GM12878 (cell line): ENCODE data around the gene ZNF276. TPM values are rescaled to one million over a fixed set of nuclear protein-coding genes. Genes with fewer than 3 reads are reported as not detected.
A peak's percentile ranks its signal among the peaks of the same experiment; 100 is the strongest.

Source experiments
- ATF7 ChIP-seq: fragments of 450-650 bp; IDR thresholded peaks from 2 replicates; pipeline ENCODE4 v1.6.1; 2016; ENCODE audit warnings: low read depth, mild to moderate bottlenecking
- CHD1 ChIP-seq: IDR thresholded peaks from 2 replicates; pipeline ENCODE4 v1.6.1; 2012; ENCODE audit warnings: low read depth, low read length, improper control_type of control experiment
- HDGF ChIP-seq: fragments of 450-650 bp; IDR thresholded peaks from 2 replicates; pipeline ENCODE4 v1.6.1; 2016; ENCODE audit warnings: antibody characterized with exemption
- LARP7 ChIP-seq: fragments of 450-650 bp; IDR thresholded peaks from 2 replicates; pipeline ENCODE4 v1.6.1; 2017; ENCODE audit warnings: mild to moderate bottlenecking
- MEF2A ChIP-seq: IDR thresholded peaks from 2 replicates; pipeline ENCODE4 v1.6.1; 2011; ENCODE audit warnings: low read depth, mild to moderate bottlenecking, low read length, moderate library complexity; ENCODE audit not compliant: insufficient read depth
- MYB ChIP-seq: fragments of 150-350 bp; IDR thresholded peaks from 2 replicates; pipeline ENCODE4 v1.6.1; 2014; ENCODE audit warnings: mild to moderate bottlenecking, low read depth, low read length, borderline replicate concordance
- RFX5 ChIP-seq: IDR thresholded peaks from 2 replicates; pipeline ENCODE4 v1.6.1; 2011; ENCODE audit warnings: low read depth, low read length, improper control_type of control experiment
- RUNX3 ChIP-seq: IDR thresholded peaks from 2 replicates; pipeline ENCODE4 v1.6.1; 2012; ENCODE audit warnings: low read length, inconsistent platforms
- TCF3 ChIP-seq: IDR thresholded peaks from 2 replicates; pipeline ENCODE4 v1.6.1; 2012; ENCODE audit warnings: low read depth, mild to moderate bottlenecking, low read length, borderline replicate concordance; ENCODE audit not compliant: insufficient read depth
- YY1 ChIP-seq: IDR thresholded peaks from 2 replicates; pipeline ENCODE4 v1.6.1; 2011; ENCODE audit warnings: low read depth, mild to moderate bottlenecking, low read length
- polyA plus RNA-seq, 11 experiments: library from polyadenylated mRNA; depleted of rRNA in 4 of 11; unstranded in 6 of 11; stranded (reverse) in 5 of 11; fragments of >200 nt; fragmentation: Nextera tagmentation in 4 of 11; fragmentation: Illumina TruSeq in 1 of 11; extraction: Ambion mirVana in 4 of 11; extraction: Trizol in 1 of 11; gene quantifications; 1 replicate in 1 of 11; 2 replicates in 10 of 11; pipeline versions ENCODE4 v1.2.1 to v1.2.3, GENCODE V29; 2011 to 2016; ENCODE audit warnings: inconsistent platforms in 2 of 11, missing spikeins in 2 of 11, low read depth in 1 of 11
- total RNA-seq, 4 experiments: library from RNA; depleted of rRNA in 3 of 4; stranded (reverse); fragments of >200 nt in 3 of 4; fragmentation: Illumina TruSeq in 1 of 4; extraction: Trizol in 1 of 4; gene quantifications; 2 replicates each; pipeline versions ENCODE4 v1.2.1 to v1.2.3, GENCODE V29; 2013 to 2021
- TF ChIP-seq, protein P1 (sequence below), 3 experiments: IDR thresholded peaks in 2 of 3; conservative IDR thresholded peaks in 1 of 3; 2 replicates each; pipeline ENCODE4 v1.5.1; 2011; ENCODE audit warnings: low read depth in 3 of 3, low read length in 3 of 3, mild to moderate bottlenecking in 3 of 3, control low read depth in 2 of 3, moderate library complexity in 2 of 3, inconsistent platforms in 1 of 3, mixed read lengths in 1 of 3; ENCODE audit not compliant: control insufficient read depth in 2 of 3, insufficient read depth in 1 of 3; ENCODE audit errors: extremely low read depth in 1 of 3
- TF ChIP-seq, protein P2 (sequence below): IDR thresholded peaks from 2 replicates; pipeline ENCODE4 v1.6.1; 2011; ENCODE audit warnings: borderline replicate concordance, low read depth, mild to moderate bottlenecking, moderate library complexity, mixed read lengths, low read length; ENCODE audit not compliant: insufficient read depth; ENCODE audit errors: extremely low read length
- TF ChIP-seq, protein P3 (sequence below): fragments of 450-650 bp; formaldehyde crosslinking; IDR thresholded peaks from 2 replicates; pipeline ENCODE4 v1.4.0; 2022; ENCODE audit warnings: mild to moderate bottlenecking, moderate library complexity
- TF ChIP-seq, protein P4 (sequence below): IDR thresholded peaks from 2 replicates; pipeline ENCODE4 v1.6.1; 2012; ENCODE audit warnings: improper control_type of control experiment, low read depth, low read length; ENCODE audit not compliant: insufficient replicate concordance
- TF ChIP-seq, protein P5 (sequence below): fragments of 450-650 bp; IDR thresholded peaks from 2 replicates; pipeline ENCODE4 v1.6.1; 2014; ENCODE audit warnings: mild to moderate bottlenecking
- TF ChIP-seq, protein P6 (sequence below): fragments of 450-650 bp; IDR thresholded peaks from 2 replicates; pipeline ENCODE4 v1.6.1; 2016; ENCODE audit warnings: mild to moderate bottlenecking

The ZNF276 gene
- total and polyA plus RNA-seq, 10 of the 15 experiments (the other 5 are each of a cell fraction or from before 2014, with no cell fraction given): 0.27 to 22.7 (median 8.7) TPM

DNA sequence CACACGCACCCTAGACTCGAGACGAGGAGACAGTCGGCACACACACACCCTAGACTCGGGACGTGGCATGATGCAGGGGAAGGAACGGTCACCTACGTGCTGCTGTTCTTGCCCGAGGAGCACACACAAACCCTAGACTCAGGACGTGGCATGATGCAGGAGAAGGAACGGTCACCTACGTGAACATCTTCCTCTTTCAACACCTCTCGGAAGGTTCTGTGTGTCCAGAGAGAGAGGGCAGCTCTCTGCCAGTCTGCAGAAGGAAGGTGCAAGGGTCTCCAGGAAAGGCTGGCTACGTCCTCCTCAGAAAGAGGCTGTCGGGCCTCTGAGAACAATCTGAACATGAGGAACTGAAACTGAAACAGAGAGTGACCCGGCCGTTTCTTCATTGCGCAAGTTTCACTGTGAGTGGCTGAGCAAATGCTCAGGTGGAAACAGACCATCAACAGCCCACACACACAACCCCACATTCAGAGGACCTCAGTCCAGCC, 43.4 kb downstream of the ZNF276 start (continued):
- TF ChIP-seq, protein P1, sequence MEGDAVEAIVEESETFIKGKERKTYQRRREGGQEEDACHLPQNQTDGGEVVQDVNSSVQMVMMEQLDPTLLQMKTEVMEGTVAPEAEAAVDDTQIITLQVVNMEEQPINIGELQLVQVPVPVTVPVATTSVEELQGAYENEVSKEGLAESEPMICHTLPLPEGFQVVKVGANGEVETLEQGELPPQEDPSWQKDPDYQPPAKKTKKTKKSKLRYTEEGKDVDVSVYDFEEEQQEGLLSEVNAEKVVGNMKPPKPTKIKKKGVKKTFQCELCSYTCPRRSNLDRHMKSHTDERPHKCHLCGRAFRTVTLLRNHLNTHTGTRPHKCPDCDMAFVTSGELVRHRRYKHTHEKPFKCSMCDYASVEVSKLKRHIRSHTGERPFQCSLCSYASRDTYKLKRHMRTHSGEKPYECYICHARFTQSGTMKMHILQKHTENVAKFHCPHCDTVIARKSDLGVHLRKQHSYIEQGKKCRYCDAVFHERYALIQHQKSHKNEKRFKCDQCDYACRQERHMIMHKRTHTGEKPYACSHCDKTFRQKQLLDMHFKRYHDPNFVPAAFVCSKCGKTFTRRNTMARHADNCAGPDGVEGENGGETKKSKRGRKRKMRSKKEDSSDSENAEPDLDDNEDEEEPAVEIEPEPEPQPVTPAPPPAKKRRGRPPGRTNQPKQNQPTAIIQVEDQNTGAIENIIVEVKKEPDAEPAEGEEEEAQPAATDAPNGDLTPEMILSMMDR (IDR thresholded peaks at IDR 0.05 in 2 of 3, conservative IDR thresholded peaks at IDR 0.05 in 1 of 3; ENCODE audit: control insufficient read depth in 2 of 3, extremely low read depth in 1 of 3, insufficient read depth in 1 of 3, low read depth in 3 of 3, low read length in 3 of 3): no peak
- TF ChIP-seq, protein P2, sequence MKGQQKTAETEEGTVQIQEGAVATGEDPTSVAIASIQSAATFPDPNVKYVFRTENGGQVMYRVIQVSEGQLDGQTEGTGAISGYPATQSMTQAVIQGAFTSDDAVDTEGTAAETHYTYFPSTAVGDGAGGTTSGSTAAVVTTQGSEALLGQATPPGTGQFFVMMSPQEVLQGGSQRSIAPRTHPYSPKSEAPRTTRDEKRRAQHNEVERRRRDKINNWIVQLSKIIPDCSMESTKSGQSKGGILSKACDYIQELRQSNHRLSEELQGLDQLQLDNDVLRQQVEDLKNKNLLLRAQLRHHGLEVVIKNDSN: no peak
- TF ChIP-seq, protein P3, sequence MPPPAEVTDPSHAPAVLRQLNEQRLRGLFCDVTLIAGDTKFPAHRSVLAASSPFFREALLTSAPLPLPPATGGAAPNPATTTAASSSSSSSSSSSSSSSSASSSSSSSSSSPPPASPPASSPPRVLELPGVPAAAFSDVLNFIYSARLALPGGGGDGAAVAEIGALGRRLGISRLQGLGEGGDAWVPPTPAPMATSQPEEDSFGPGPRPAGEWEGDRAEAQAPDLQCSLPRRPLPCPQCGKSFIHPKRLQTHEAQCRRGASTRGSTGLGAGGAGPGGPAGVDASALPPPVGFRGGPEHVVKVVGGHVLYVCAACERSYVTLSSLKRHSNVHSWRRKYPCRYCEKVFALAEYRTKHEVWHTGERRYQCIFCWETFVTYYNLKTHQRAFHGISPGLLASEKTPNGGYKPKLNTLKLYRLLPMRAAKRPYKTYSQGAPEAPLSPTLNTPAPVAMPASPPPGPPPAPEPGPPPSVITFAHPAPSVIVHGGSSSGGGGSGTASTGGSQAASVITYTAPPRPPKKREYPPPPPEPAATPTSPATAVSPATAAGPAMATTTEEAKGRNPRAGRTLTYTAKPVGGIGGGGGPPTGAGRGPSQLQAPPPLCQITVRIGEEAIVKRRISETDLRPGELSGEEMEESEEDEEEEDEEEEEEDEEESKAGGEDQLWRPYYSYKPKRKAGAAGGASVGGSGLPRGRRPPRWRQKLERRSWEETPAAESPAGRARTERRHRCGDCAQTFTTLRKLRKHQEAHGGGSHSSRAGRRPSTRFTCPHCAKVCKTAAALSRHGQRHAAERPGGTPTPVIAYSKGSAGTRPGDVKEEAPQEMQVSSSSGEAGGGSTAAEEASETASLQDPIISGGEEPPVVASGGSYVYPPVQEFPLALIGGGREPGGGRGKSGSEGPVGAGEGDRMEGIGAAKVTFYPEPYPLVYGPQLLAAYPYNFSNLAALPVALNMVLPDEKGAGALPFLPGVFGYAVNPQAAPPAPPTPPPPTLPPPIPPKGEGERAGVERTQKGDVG: no peak
- TF ChIP-seq MEF2A (peak; percentile 66; the same call in 1 of the 2 replicates), HDGF (peak; percentile 96), ATF7 (peak; percentile 83), LARP7 (peak; percentile 82), RFX5 (no peak), TCF3 (0 out of 2 replicates have a peak, but pooled peaks have one; percentile 44), CHD1 (no peak), MYB (peak; percentile 77; the same call in 1 of the 2 replicates), YY1 (peak; percentile 59; the same call in 1 of the 2 replicates), RUNX3 (peak; percentile 65)
- TF ChIP-seq, protein P4, sequence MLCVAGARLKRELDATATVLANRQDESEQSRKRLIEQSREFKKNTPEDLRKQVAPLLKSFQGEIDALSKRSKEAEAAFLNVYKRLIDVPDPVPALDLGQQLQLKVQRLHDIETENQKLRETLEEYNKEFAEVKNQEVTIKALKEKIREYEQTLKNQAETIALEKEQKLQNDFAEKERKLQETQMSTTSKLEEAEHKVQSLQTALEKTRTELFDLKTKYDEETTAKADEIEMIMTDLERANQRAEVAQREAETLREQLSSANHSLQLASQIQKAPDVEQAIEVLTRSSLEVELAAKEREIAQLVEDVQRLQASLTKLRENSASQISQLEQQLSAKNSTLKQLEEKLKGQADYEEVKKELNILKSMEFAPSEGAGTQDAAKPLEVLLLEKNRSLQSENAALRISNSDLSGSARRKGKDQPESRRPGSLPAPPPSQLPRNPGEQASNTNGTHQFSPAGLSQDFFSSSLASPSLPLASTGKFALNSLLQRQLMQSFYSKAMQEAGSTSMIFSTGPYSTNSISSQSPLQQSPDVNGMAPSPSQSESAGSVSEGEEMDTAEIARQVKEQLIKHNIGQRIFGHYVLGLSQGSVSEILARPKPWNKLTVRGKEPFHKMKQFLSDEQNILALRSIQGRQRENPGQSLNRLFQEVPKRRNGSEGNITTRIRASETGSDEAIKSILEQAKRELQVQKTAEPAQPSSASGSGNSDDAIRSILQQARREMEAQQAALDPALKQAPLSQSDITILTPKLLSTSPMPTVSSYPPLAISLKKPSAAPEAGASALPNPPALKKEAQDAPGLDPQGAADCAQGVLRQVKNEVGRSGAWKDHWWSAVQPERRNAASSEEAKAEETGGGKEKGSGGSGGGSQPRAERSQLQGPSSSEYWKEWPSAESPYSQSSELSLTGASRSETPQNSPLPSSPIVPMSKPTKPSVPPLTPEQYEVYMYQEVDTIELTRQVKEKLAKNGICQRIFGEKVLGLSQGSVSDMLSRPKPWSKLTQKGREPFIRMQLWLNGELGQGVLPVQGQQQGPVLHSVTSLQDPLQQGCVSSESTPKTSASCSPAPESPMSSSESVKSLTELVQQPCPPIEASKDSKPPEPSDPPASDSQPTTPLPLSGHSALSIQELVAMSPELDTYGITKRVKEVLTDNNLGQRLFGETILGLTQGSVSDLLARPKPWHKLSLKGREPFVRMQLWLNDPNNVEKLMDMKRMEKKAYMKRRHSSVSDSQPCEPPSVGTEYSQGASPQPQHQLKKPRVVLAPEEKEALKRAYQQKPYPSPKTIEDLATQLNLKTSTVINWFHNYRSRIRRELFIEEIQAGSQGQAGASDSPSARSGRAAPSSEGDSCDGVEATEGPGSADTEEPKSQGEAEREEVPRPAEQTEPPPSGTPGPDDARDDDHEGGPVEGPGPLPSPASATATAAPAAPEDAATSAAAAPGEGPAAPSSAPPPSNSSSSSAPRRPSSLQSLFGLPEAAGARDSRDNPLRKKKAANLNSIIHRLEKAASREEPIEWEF: no peak
- TF ChIP-seq, protein P5, sequence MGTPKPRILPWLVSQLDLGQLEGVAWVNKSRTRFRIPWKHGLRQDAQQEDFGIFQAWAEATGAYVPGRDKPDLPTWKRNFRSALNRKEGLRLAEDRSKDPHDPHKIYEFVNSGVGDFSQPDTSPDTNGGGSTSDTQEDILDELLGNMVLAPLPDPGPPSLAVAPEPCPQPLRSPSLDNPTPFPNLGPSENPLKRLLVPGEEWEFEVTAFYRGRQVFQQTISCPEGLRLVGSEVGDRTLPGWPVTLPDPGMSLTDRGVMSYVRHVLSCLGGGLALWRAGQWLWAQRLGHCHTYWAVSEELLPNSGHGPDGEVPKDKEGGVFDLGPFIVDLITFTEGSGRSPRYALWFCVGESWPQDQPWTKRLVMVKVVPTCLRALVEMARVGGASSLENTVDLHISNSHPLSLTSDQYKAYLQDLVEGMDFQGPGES: no peak
- TF ChIP-seq, protein P6, sequence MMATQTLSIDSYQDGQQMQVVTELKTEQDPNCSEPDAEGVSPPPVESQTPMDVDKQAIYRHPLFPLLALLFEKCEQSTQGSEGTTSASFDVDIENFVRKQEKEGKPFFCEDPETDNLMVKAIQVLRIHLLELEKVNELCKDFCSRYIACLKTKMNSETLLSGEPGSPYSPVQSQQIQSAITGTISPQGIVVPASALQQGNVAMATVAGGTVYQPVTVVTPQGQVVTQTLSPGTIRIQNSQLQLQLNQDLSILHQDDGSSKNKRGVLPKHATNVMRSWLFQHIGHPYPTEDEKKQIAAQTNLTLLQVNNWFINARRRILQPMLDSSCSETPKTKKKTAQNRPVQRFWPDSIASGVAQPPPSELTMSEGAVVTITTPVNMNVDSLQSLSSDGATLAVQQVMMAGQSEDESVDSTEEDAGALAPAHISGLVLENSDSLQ: 0 out of 2 replicates have a peak, but pooled peaks have one; percentile 47
